Right hindlimb (tissue), 1 donor: ENCODE results near the gene ZC3HAV1L.
A peak's percentile ranks its signal among the peaks of the same experiment; 100 is the strongest.
"Not testable (repeated sequence)": the region's sequence is repeated elsewhere in the genome, so short reads cannot be mapped to it uniquely, and the experiment has no call there.

Source experiments
- DNase-seq: peaks from one replicate; pipeline ENCODE4 v3.0.0-alpha.2; 2018

Gene ZC3HAV1L

GRCh38 chr7:139011373-139011772 lies 24.5 kb downstream of the ZC3HAV1L start:
- no peak for DNase-seq

- no peak for DNase-seq
These were observed 31.3 kb downstream of the ZC3HAV1L start for GRCh38 chr7:139004321-139005090.

GRCh38 chr7:138999414-138999813 lies 36.4 kb downstream of the ZC3HAV1L start:
- DNase-seq, result no peak

GRCh38 chr7:138992052-138992531 lies 43.8 kb downstream of the ZC3HAV1L start:
- no peak for DNase-seq

GRCh38 chr7:138987686-138988085 lies 48.2 kb downstream of the ZC3HAV1L start:
- no peak for DNase-seq

- DNase-seq, result no peak
These were observed 53.6 kb downstream of the ZC3HAV1L start for GRCh38 chr7:138982204-138982623.

- DNase-seq, result peak; percentile 84
These were observed 54.3 kb downstream of the ZC3HAV1L start, which contains the start of gene KIAA1549 for GRCh38 chr7:138981332-138982203. TSS of gene KIAA1549 (minus strand) at chr7:138981389. CDS start at chr7:138981269, 120 bp downstream.

GRCh38 chr7:138980563-138981291 lies 55.1 kb downstream of the ZC3HAV1L start:
- DNase-seq, result peak; percentile 56

- no peak for DNase-seq
These were observed 55.8 kb downstream of the ZC3HAV1L start for GRCh38 chr7:138979988-138980562.

GRCh38 chr7:138979226-138979979 lies 56.4 kb downstream of the ZC3HAV1L start:
- DNase-seq, result no peak

GRCh38 chr7:138978541-138979184 lies 57.2 kb downstream of the ZC3HAV1L start:
- no peak for DNase-seq

GRCh38 chr7:138976161-138976560 lies 59.7 kb downstream of the ZC3HAV1L start:
- not testable (repeated sequence) for DNase-seq
